HepG2 (cell line): ENCODE results near the gene PGM2. TPM values are rescaled to one million over a fixed set of nuclear protein-coding genes. Genes with fewer than 3 reads are reported as not detected.

ENCODE experiments used
- ATAC-seq: fragments of 200-7000 bp; cut with Tn5 transposase; 3 replicates; pipeline ENCODE4 v1.9.1; 2020; ENCODE audit warnings: mild to moderate bottlenecking, moderate library complexity
- BruUV-seq: library from RNA; stranded (reverse); fragments of 400-500 nt; replicated peaks from 2 replicates; lab custom pipeline; 2021; lab: Mats Ljungman, UMichigan
- CTCF ChIA-PET: fragments of 300-600 bp; formaldehyde crosslinking; extraction: SDS; loops from one replicate; lab custom pipeline; 2021; ENCODE audit warnings: low total read pairs, inconsistent platforms, low intra/inter-chr PET ratio; lab: Yijun Ruan, JAX
- POLR2A ChIA-PET: fragments of 350-600 bp; sonication (Branson Sonifier 250); formaldehyde crosslinking; loops from one replicate; lab custom pipeline; 2020; ENCODE audit warnings: antibody characterized with exemption, inconsistent platforms; lab: Yijun Ruan, JAX
- DNase-seq: peaks from one replicate; pipeline ENCODE4 v3.0.0-alpha.2; 2015; ENCODE audit warnings: low spot score
- FAIRE-seq: peaks from 3 replicates; lab custom pipeline; 2011; peaks lifted over from hg19 to GRCh38; lab: Jason Lieb, UNC
- H2AFZ ChIP-seq: one replicate; pipeline ENCODE4 v1.6.1; 2011; ENCODE audit warnings: low read length, inconsistent platforms
- H3K27ac ChIP-seq: fragments of 300-600 bp; 3 replicates; pipeline ENCODE4 v1.8.0; 2011; ENCODE audit warnings: mixed run types, mild to moderate bottlenecking, mixed read lengths, low read length, inconsistent platforms; ENCODE audit not compliant: insufficient read depth; ENCODE audit errors: extremely low read length
- H3K27me3 ChIP-seq, 2 experiments: fragments of 200-600 bp in 1 of 2; 2 replicates in 1 of 2; 3 replicates in 1 of 2; pipeline versions ENCODE4 v1.6.0 to v1.8.0; 2011; ENCODE audit warnings: low read length in 2 of 2, mild to moderate bottlenecking in 2 of 2, moderate library complexity in 2 of 2, inconsistent platforms in 1 of 2; ENCODE audit not compliant: insufficient read depth in 2 of 2, control insufficient read depth in 1 of 2
- H3K36me3 ChIP-seq, 2 experiments: fragments of 200-600 bp in 1 of 2; replicated peaks in 1 of 2; 2 replicates in 1 of 2; 3 replicates in 1 of 2; pipeline versions ENCODE4 v1.5.1 to v1.8.0; 2011; ENCODE audit warnings: low read length in 2 of 2, inconsistent platforms in 1 of 2; ENCODE audit not compliant: insufficient read depth in 2 of 2, control insufficient read depth in 1 of 2
- H3K4me1 ChIP-seq: 2 replicates; pipeline ENCODE4 v1.5.1; 2012; ENCODE audit warnings: low read length, inconsistent platforms; ENCODE audit not compliant: insufficient read depth
- H3K4me2 ChIP-seq: 2 replicates; pipeline ENCODE4 v1.6.0; 2011; ENCODE audit warnings: low read depth, low read length, inconsistent platforms
- H3K4me3 ChIP-seq, 3 experiments: fragments of 200-600 bp in 1 of 3; sonication (generic), shearing (Covaris generic) in 1 of 3; replicated peaks in 1 of 3; 2 replicates each; pipeline ENCODE4 v1.5.1; 2011 to 2016; ENCODE audit warnings: low read length in 3 of 3, inconsistent platforms in 2 of 3, low read depth in 2 of 3, mild to moderate bottlenecking in 2 of 3, control low read depth in 1 of 3, mixed read lengths in 1 of 3; ENCODE audit not compliant: insufficient read depth in 1 of 3
- H3K79me2 ChIP-seq: one replicate; pipeline ENCODE4 v1.6.1; 2011; ENCODE audit warnings: low read length, inconsistent platforms; ENCODE audit not compliant: insufficient read depth
- H3K9ac ChIP-seq: 2 replicates; pipeline ENCODE4 v1.6.0; 2011; ENCODE audit warnings: mild to moderate bottlenecking, low read depth, low read length, inconsistent platforms; ENCODE audit not compliant: insufficient read depth
- H3K9me3 ChIP-seq: 2 replicates; pipeline ENCODE4 v1.5.1; 2012; ENCODE audit warnings: mild to moderate bottlenecking, low read length
- H4K20me1 ChIP-seq: 2 replicates; pipeline ENCODE4 v1.6.0; 2011; ENCODE audit warnings: inconsistent platforms, mild to moderate bottlenecking, low read length, moderate library complexity; ENCODE audit not compliant: insufficient read depth
- ERF ChIP-seq: IDR thresholded peaks from 2 replicates; pipeline ENCODE4 v1.6.1; 2018; ENCODE audit warnings: missing biosample characterization, missing genetic modification reagents
- HMG20A ChIP-seq: IDR thresholded peaks from 2 replicates; pipeline ENCODE4 v1.6.1; 2016; ENCODE audit warnings: borderline replicate concordance
- HOXA3 ChIP-seq: sonication (generic); formaldehyde crosslinking; IDR thresholded peaks from 2 replicates; pipeline ENCODE4 v1.5.0; 2020; ENCODE audit warnings: missing genetic modification reagents
- KDM6A ChIP-seq: IDR thresholded peaks from 2 replicates; pipeline ENCODE4 v1.6.1; 2016; ENCODE audit warnings: low read depth
- NFYB ChIP-seq: sonication (generic); formaldehyde crosslinking; IDR thresholded peaks from 2 replicates; pipeline ENCODE4 v1.4.0; 2020; ENCODE audit warnings: missing genetic modification reagents
- POGK ChIP-seq: sonication (generic); formaldehyde crosslinking; conservative IDR thresholded peaks from 2 replicates; pipeline ENCODE4 v1.8.0; 2022; ENCODE audit warnings: mild to moderate bottlenecking, moderate library complexity, missing genetic modification reagents
- RFX3 ChIP-seq: IDR thresholded peaks from 2 replicates; pipeline ENCODE4 v1.6.1; 2016; ENCODE audit warnings: missing biosample characterization, missing genetic modification reagents
- RORA ChIP-seq: sonication (generic); formaldehyde crosslinking; IDR thresholded peaks from 2 replicates; pipeline ENCODE4 v1.5.0; 2020; ENCODE audit warnings: mild to moderate bottlenecking, missing genetic modification reagents, moderate library complexity
- SRSF1 ChIP-seq: fragments of 200-400 bp; formaldehyde crosslinking; optimal IDR thresholded peaks from 2 replicates; pipeline ENCODE3; 2017; ENCODE audit warnings: mild to moderate bottlenecking, low read depth, low read length, moderate library complexity
- XBP1 ChIP-seq: sonication (generic); formaldehyde crosslinking; IDR thresholded peaks from 2 replicates; pipeline ENCODE4 v1.5.0; 2020; ENCODE audit warnings: missing genetic modification reagents
- ZC3H13 ChIP-seq: sonication (generic); formaldehyde crosslinking; IDR thresholded peaks from 2 replicates; pipeline ENCODE4 v1.8.1; 2023; ENCODE audit warnings: mild to moderate bottlenecking, missing genetic modification reagents, moderate library complexity
- ZNF501 ChIP-seq: sonication (generic); formaldehyde crosslinking; IDR thresholded peaks from 2 replicates; pipeline ENCODE4 v1.5.1; 2020; ENCODE audit warnings: mild to moderate bottlenecking, moderate library complexity, missing genetic modification reagents
- ZNF619 ChIP-seq: sonication (generic); formaldehyde crosslinking; IDR thresholded peaks from 2 replicates; pipeline ENCODE4 v1.4.0; 2020; ENCODE audit warnings: mild to moderate bottlenecking, missing genetic modification reagents
- ZNF788 ChIP-seq: sonication (generic); formaldehyde crosslinking; IDR thresholded peaks from 2 replicates; pipeline ENCODE4 v1.5.0; 2020; ENCODE audit warnings: mild to moderate bottlenecking, missing genetic modification reagents, borderline replicate concordance
- WGBS: methylation state at CpG from one replicate; pipeline ENCODE4 v1.1.6; 2017; ENCODE audit warnings: low lambda C conversion rate; 5-methylcytosine and 5-hydroxymethylcytosine counted together
- in situ Hi-C: cut with HindIII; loops from 2 replicates; pipeline ENCODE4 v1.10.0; 2017; ENCODE audit warnings: low pct_unique_long_range_greater_than_20kb; ENCODE audit not compliant: extremely low pct_ligation_motif_present
- intact Hi-C: fragments of 100-400 bp; cut with micrococcal nuclease; formaldehyde crosslinking; loops from one replicate; pipeline ENCODE4 v1.10.0; 2022; ENCODE audit not compliant: unreplicated experiment
- polyA plus RNA-seq, 8 experiments: library from polyadenylated mRNA; depleted of rRNA in 3 of 8; stranded (reverse) in 7 of 8; unstranded in 1 of 8; fragments of >200 nt; fragmentation: Illumina TruSeq in 4 of 8; extraction: Trizol in 4 of 8; gene quantifications; 2 replicates each; pipeline versions ENCODE4 v1.2.1 to v1.2.3, GENCODE V29; 2011 to 2016; ENCODE audit warnings: low read depth in 4 of 8, missing spikeins in 1 of 8, mixed read lengths in 1 of 8; ENCODE audit not compliant: insufficient read depth in 1 of 8
- total RNA-seq, 5 experiments: library from RNA; depleted of rRNA; stranded (reverse); fragments of >200 nt; fragmentation: Illumina TruSeq; extraction: Trizol; gene quantifications; 2 replicates each; pipeline ENCODE4 v1.2.3, GENCODE V29; 2016; ENCODE audit warnings: low read depth in 1 of 5
- TF ChIP-seq, protein P1 (sequence below): sonication (generic); formaldehyde crosslinking; IDR thresholded peaks from 2 replicates; pipeline ENCODE4 v1.4.0; 2020; ENCODE audit warnings: low read depth, mild to moderate bottlenecking, missing genetic modification reagents

The PGM2 gene
- total and polyA plus RNA-seq, 2 of the 13 experiments (the other 11 are each of a cell fraction or from before 2014, with no cell fraction given), result 14.6 to 36.9 TPM

DNA sequence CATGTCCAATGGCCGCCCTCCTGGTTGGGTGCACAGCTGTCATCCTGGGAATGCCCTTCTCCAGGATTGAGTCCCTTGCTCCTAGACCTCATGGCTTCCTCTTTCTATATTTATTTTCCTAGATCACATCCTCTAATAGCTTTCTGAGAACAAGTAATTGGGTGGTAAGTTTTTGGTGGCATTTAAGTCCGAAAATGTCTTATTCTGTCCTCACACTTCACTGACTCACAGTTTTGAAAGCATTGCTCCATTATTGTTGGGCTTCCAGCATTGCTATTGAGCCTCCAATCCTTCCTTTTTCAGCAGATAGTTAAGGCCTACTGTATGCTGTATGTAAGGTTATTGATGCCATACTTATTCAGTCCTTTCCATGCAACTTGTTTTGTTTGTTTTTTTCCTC, 25.9 kb downstream of the PGM2 start:
- Histone ChIP-seq H3K27me3 (no peaks in the 10 kb centered on the region), H2AFZ (no peak overlapping the region), H3K27ac (no peak overlapping the region), H3K9me3 (no peaks in the 10 kb centered on the region), H4K20me1 (no peaks in the 10 kb centered on the region), H3K4me2 (no peak overlapping the region), H3K4me3 (no peak overlapping the region), H3K9ac (no peak overlapping the region), H3K36me3 (peaks cover 5 to 29% of the 10 kb centered on the region in 2 experiments; a peak in 4 of 5 replicates), H3K4me1 (no peaks in the 10 kb centered on the region), H3K79me2 (no peaks in the 10 kb centered on the region)
- ATAC-seq, result no peak
- WGBS, result 73% methylated on average over 2 of the region's 2 CpGs
- intact Hi-C loops, result no loop called here
- FAIRE-seq, result no peak
- TF ChIP-seq ERF (CRISPR knock-in tag) (no peak), ZC3H13 (CRISPR knock-in tag) (no peak), RORA (CRISPR knock-in tag) (no peak), RFX3 (CRISPR knock-in tag) (no peak), ZNF619 (no peak), NFYB (CRISPR knock-in tag) (no peak)
- TF ChIP-seq, protein P1, sequence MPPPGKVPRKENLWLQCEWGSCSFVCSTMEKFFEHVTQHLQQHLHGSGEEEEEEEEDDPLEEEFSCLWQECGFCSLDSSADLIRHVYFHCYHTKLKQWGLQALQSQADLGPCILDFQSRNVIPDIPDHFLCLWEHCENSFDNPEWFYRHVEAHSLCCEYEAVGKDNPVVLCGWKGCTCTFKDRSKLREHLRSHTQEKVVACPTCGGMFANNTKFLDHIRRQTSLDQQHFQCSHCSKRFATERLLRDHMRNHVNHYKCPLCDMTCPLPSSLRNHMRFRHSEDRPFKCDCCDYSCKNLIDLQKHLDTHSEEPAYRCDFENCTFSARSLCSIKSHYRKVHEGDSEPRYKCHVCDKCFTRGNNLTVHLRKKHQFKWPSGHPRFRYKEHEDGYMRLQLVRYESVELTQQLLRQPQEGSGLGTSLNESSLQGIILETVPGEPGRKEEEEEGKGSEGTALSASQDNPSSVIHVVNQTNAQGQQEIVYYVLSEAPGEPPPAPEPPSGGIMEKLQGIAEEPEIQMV (CRISPR knock-in tag), result no peak
- POLR2A ChIA-PET, result no interaction called here
- no peak for DNase-seq
- in situ Hi-C loops, result no loop called here
- CTCF ChIA-PET, result no interaction called here
- no TSS peak for BruUV-seq

- H3K9me3 ChIP-seq, result no peaks in the 10 kb centered on the region
- H3K27ac ChIP-seq, result no peak overlapping the region
- ATAC-seq, result no peak
- H3K36me3 ChIP-seq, result peaks cover 3 to 26% of the 10 kb centered on the region in 2 experiments; a peak in 4 of 5 replicates
- in situ Hi-C loops (no loop called here), intact Hi-C loops (no loop called here)
- H3K79me2 ChIP-seq, result no peaks in the 10 kb centered on the region
- no peaks in the 10 kb centered on the region for H4K20me1 ChIP-seq
- TF ChIP-seq XBP1 (CRISPR knock-in tag), result no peak
- TF ChIP-seq POGK (CRISPR knock-in tag), result no peak
- TF ChIP-seq KDM6A (CRISPR knock-in tag), result no peak
- TF ChIP-seq HOXA3 (CRISPR knock-in tag), result no peak
- TF ChIP-seq ZNF788 (CRISPR knock-in tag), result no peak
- no peak for TF ChIP-seq ZNF501 (CRISPR knock-in tag)
- no peak for TF ChIP-seq SRSF1
- no peak for TF ChIP-seq HMG20A (CRISPR knock-in tag)
- no peak overlapping the region for H3K4me2 ChIP-seq
- WGBS, result 74% methylated on average over 4 of the region's 4 CpGs
- H3K4me1 ChIP-seq, result no peaks in the 10 kb centered on the region
- no peaks in the 10 kb centered on the region for H3K27me3 ChIP-seq
- POLR2A ChIA-PET, result no interaction called here
- CTCF ChIA-PET, result no interaction called here
- no peak overlapping the region for H3K9ac ChIP-seq
- no TSS peak for BruUV-seq
- no peak for FAIRE-seq
- no peak overlapping the region for H2AFZ ChIP-seq
- no peak for DNase-seq
- no peak overlapping the region for H3K4me3 ChIP-seq
Observed at GRCh38 chr4:37858112-37858511, 31.6 kb downstream of the PGM2 start.
